Measurements from ENCODE around the gene PLCB4. TPM values are rescaled to one million over a fixed set of nuclear protein-coding genes. Genes with fewer than 3 reads are reported as not detected.

Gene PLCB4
- total and polyA plus RNA-seq, 2 donors (not counting 1 experiment from before 2014, with no cell fraction given), result 7.3 to 13.7 TPM

- Histone ChIP-seq H2AFZ (ENCODE audit: low read length) (no peak overlapping the region), H3K4me3 (replicated peaks in 1 of 4; ENCODE audit: control extremely low read depth in 1 of 4, insufficient read depth in 1 of 4, low read depth in 3 of 4, low read length in 4 of 4) (no peak overlapping the region), H3K4me1 (ENCODE audit: control insufficient read depth, extremely low read depth, insufficient read depth, low read length) (no peaks in the 10 kb centered on the region), H3K9ac (ENCODE audit: insufficient read depth, low read length) (no peak overlapping the region), H3K36me3 (ENCODE audit: control insufficient read depth, insufficient read depth, low read length) (no peaks in the 10 kb centered on the region), H3K9me3 (ENCODE audit: control insufficient read depth, insufficient read depth, low read depth, low read length) (no peaks in the 10 kb centered on the region), H3K27me3 (ENCODE audit: control insufficient read depth, insufficient read depth, low read length) (no peaks in the 10 kb centered on the region), H3K4me2 (ENCODE audit: extremely low read depth, insufficient read depth, low read length) (no peak overlapping the region), H3K27ac (ENCODE audit: insufficient read depth, low read length) (no peak overlapping the region), H3K79me2 (ENCODE audit: control insufficient read depth, insufficient read depth, low read length) (no peaks in the 10 kb centered on the region), H4K20me1 (ENCODE audit: control insufficient read depth, extremely low read depth, insufficient read depth, low read length) (no peaks in the 10 kb centered on the region)
- TF ChIP-seq CTCF (conservative IDR thresholded peaks at IDR 0.05 in 1 of 2, IDR thresholded peaks at IDR 0.05 in 1 of 2; ENCODE audit: low read depth in 1 of 2, low read length in 2 of 2) (no peak), EZH2 (IDR thresholded peaks at IDR 0.05; ENCODE audit: low read length, missing control alignments) (no peak)
- no peak for DNase-seq (ENCODE audit: low read depth in 2 of 2)
These were observed 355.7 kb downstream of the PLCB4 start for GRCh38 chr20:9424551-9424950.

- Histone ChIP-seq H4K20me1 (ENCODE audit: control insufficient read depth, extremely low read depth, insufficient read depth, low read length) (no peaks in the 10 kb centered on the region), H3K9me3 (ENCODE audit: control insufficient read depth, insufficient read depth, low read depth, low read length) (no peaks in the 10 kb centered on the region), H3K79me2 (ENCODE audit: control insufficient read depth, insufficient read depth, low read length) (no peaks in the 10 kb centered on the region), H3K4me3 (replicated peaks in 1 of 4; ENCODE audit: control extremely low read depth in 1 of 4, insufficient read depth in 1 of 4, low read depth in 3 of 4, low read length in 4 of 4) (no peak overlapping the region), H3K9ac (ENCODE audit: insufficient read depth, low read length) (no peak overlapping the region), H3K4me1 (ENCODE audit: control insufficient read depth, extremely low read depth, insufficient read depth, low read length) (no peaks in the 10 kb centered on the region), H2AFZ (ENCODE audit: low read length) (no peak overlapping the region), H3K27ac (ENCODE audit: insufficient read depth, low read length) (no peak overlapping the region), H3K36me3 (ENCODE audit: control insufficient read depth, insufficient read depth, low read length) (no peaks in the 10 kb centered on the region), H3K4me2 (ENCODE audit: extremely low read depth, insufficient read depth, low read length) (no peak overlapping the region), H3K27me3 (ENCODE audit: control insufficient read depth, insufficient read depth, low read length) (no peaks in the 10 kb centered on the region)
- DNase-seq (ENCODE audit: low read depth in 2 of 2), result no peak
- TF ChIP-seq EZH2 (IDR thresholded peaks at IDR 0.05; ENCODE audit: low read length, missing control alignments), result no peak
- no peak for TF ChIP-seq CTCF (conservative IDR thresholded peaks at IDR 0.05 in 1 of 2, IDR thresholded peaks at IDR 0.05 in 1 of 2; ENCODE audit: low read depth in 1 of 2, low read length in 2 of 2)
These were observed 358.8 kb downstream of the PLCB4 start for GRCh38 chr20:9427430-9428291.

- H3K4me2 ChIP-seq (ENCODE audit: extremely low read depth, insufficient read depth, low read length), result no peak overlapping the region
- no peak overlapping the region for H3K9ac ChIP-seq (ENCODE audit: insufficient read depth, low read length)
- H3K79me2 ChIP-seq (ENCODE audit: control insufficient read depth, insufficient read depth, low read length), result no peaks in the 10 kb centered on the region
- TF ChIP-seq CTCF (conservative IDR thresholded peaks at IDR 0.05 in 1 of 2, IDR thresholded peaks at IDR 0.05 in 1 of 2; ENCODE audit: low read depth in 1 of 2, low read length in 2 of 2) (no peak), EZH2 (IDR thresholded peaks at IDR 0.05; ENCODE audit: low read length, missing control alignments) (no peak)
- H3K27ac ChIP-seq (ENCODE audit: insufficient read depth, low read length), result no peak overlapping the region
- H4K20me1 ChIP-seq (ENCODE audit: control insufficient read depth, extremely low read depth, insufficient read depth, low read length), result no peaks in the 10 kb centered on the region
- no peak overlapping the region for H2AFZ ChIP-seq (ENCODE audit: low read length)
- H3K27me3 ChIP-seq (ENCODE audit: control insufficient read depth, insufficient read depth, low read length), result no peaks in the 10 kb centered on the region
- H3K36me3 ChIP-seq (ENCODE audit: control insufficient read depth, insufficient read depth, low read length), result no peaks in the 10 kb centered on the region
- H3K9me3 ChIP-seq (ENCODE audit: control insufficient read depth, insufficient read depth, low read depth, low read length), result no peaks in the 10 kb centered on the region
- DNase-seq (ENCODE audit: low read depth in 2 of 2), result no peak
- no peaks in the 10 kb centered on the region for H3K4me1 ChIP-seq (ENCODE audit: control insufficient read depth, extremely low read depth, insufficient read depth, low read length)
- H3K4me3 ChIP-seq (replicated peaks in 1 of 4; ENCODE audit: control extremely low read depth in 1 of 4, insufficient read depth in 1 of 4, low read depth in 3 of 4, low read length in 4 of 4), result no peak overlapping the region
These were observed 359.4 kb downstream of the PLCB4 start for GRCh38 chr20:9428292-9428607.

Data from fibroblast of lung (primary cell).